H9 (cell line): ENCODE data around the gene ANKRD22. TPM values are rescaled to one million over a fixed set of nuclear protein-coding genes. Genes with fewer than 3 reads are reported as not detected.

Experiments
- DNase-seq: peaks from one replicate; pipeline ENCODE4 v3.0.0-alpha.2; 2017
- H2AFZ ChIP-seq: one replicate; pipeline ENCODE4 v1.6.1; 2013; ENCODE audit warnings: mild to moderate bottlenecking, low read length, control low read depth, moderate library complexity
- H2AK5ac ChIP-seq: 2 replicates; pipeline ENCODE4 v1.6.1; 2013; ENCODE audit warnings: low read length, control low read depth, mixed read lengths; ENCODE audit not compliant: insufficient read length
- H2BK120ac ChIP-seq: one replicate; pipeline ENCODE4 v1.6.1; 2013; ENCODE audit warnings: low read depth, mild to moderate bottlenecking, low read length, control low read depth, inconsistent platforms; ENCODE audit not compliant: poor library complexity, severe bottlenecking
- H2BK12ac ChIP-seq: 2 replicates; pipeline ENCODE4 v1.6.1; 2013; ENCODE audit warnings: low read length, control low read depth, mixed read lengths, low read depth; ENCODE audit not compliant: insufficient read length
- H2BK15ac ChIP-seq: 2 replicates; pipeline ENCODE4 v1.6.1; 2013; ENCODE audit warnings: low read depth, low read length, control low read depth
- H2BK20ac ChIP-seq: one replicate; pipeline ENCODE4 v1.6.1; 2013; ENCODE audit warnings: low read depth, mild to moderate bottlenecking, low read length, control low read depth, inconsistent platforms; ENCODE audit not compliant: poor library complexity, severe bottlenecking
- H2BK5ac ChIP-seq: 2 replicates; pipeline ENCODE4 v1.6.1; 2013; ENCODE audit warnings: low read length, control low read depth, mixed read lengths; ENCODE audit not compliant: insufficient read length
- H3K14ac ChIP-seq: 2 replicates; pipeline ENCODE4 v1.6.1; 2013; ENCODE audit warnings: low read length, control low read depth; ENCODE audit not compliant: insufficient read depth
- H3K18ac ChIP-seq: 2 replicates; pipeline ENCODE4 v1.6.1; 2013; ENCODE audit warnings: low read depth, mild to moderate bottlenecking, mixed read lengths, low read length, control low read depth; ENCODE audit not compliant: insufficient read length
- H3K23ac ChIP-seq: 2 replicates; pipeline ENCODE4 v1.6.1; 2013; ENCODE audit warnings: low read length, control low read depth, mixed read lengths, low read depth; ENCODE audit not compliant: insufficient read length
- H3K23me2 ChIP-seq: 2 replicates; pipeline ENCODE4 v1.6.1; 2013; ENCODE audit warnings: low read depth, mild to moderate bottlenecking, mixed read lengths, low read length, control low read depth; ENCODE audit not compliant: insufficient read length, poor library complexity, severe bottlenecking
- H3K27ac ChIP-seq: 2 replicates; pipeline ENCODE4 v1.5.1; 2013; ENCODE audit warnings: low read length, control low read depth, mixed read lengths, low read depth; ENCODE audit not compliant: insufficient read length
- H3K27me3 ChIP-seq: 2 replicates; pipeline ENCODE4 v1.6.1; 2013; ENCODE audit warnings: low read length, control low read depth, inconsistent platforms; ENCODE audit not compliant: insufficient read depth
- H3K4ac ChIP-seq: 2 replicates; pipeline ENCODE4 v1.6.1; 2013; ENCODE audit warnings: low read depth, mild to moderate bottlenecking, control low read depth, inconsistent platforms, low read length, moderate library complexity
- H3K4me1 ChIP-seq: 2 replicates; pipeline ENCODE4 v1.6.1; 2013; ENCODE audit warnings: low read length, control low read depth, inconsistent platforms; ENCODE audit not compliant: insufficient read depth
- H3K4me2 ChIP-seq: 2 replicates; pipeline ENCODE4 v1.6.1; 2013; ENCODE audit warnings: low read length, control low read depth, mixed read lengths; ENCODE audit not compliant: insufficient read length, insufficient read depth
- H3K56ac ChIP-seq: 2 replicates; pipeline ENCODE4 v1.6.1; 2013; ENCODE audit warnings: low read depth, mild to moderate bottlenecking, mixed read lengths, low read length, control low read depth; ENCODE audit not compliant: insufficient read length
- H3K79me1 ChIP-seq: 2 replicates; pipeline ENCODE4 v1.6.1; 2013; ENCODE audit warnings: low read depth, mild to moderate bottlenecking, moderate library complexity, low read length, control low read depth, inconsistent platforms; ENCODE audit not compliant: insufficient read depth, poor library complexity, severe bottlenecking
- H3K79me2 ChIP-seq: 2 replicates; pipeline ENCODE4 v1.6.1; 2013; ENCODE audit warnings: low read length, control low read depth, inconsistent platforms; ENCODE audit not compliant: insufficient read depth
- H3K9ac ChIP-seq: 2 replicates; pipeline ENCODE4 v1.6.1; 2013; ENCODE audit warnings: low read length, control low read depth, mixed read lengths; ENCODE audit not compliant: insufficient read length; ENCODE audit errors: extremely low read depth
- H3K9me3 ChIP-seq: one replicate; pipeline ENCODE4 v1.6.1; 2013; ENCODE audit warnings: low read depth, low read length, inconsistent platforms; ENCODE audit not compliant: control insufficient read depth
- H3T11ph ChIP-seq: one replicate; pipeline ENCODE4 v1.6.1; 2013; ENCODE audit warnings: mild to moderate bottlenecking, low read length, control low read depth, inconsistent platforms
- H4K20me1 ChIP-seq: one replicate; pipeline ENCODE4 v1.6.1; 2013; ENCODE audit not compliant: control insufficient read depth, insufficient read length, insufficient read depth
- H4K5ac ChIP-seq: 2 replicates; pipeline ENCODE4 v1.6.1; 2013; ENCODE audit warnings: low read depth, mild to moderate bottlenecking, mixed read lengths, low read length, control low read depth; ENCODE audit not compliant: insufficient read length
- H4K8ac ChIP-seq: replicated peaks from 2 replicates; pipeline ENCODE4 v1.6.1; 2013; ENCODE audit warnings: low read length, control low read depth, mixed read lengths, low read depth; ENCODE audit not compliant: insufficient read length
- H4K91ac ChIP-seq: 2 replicates; pipeline ENCODE4 v1.6.1; 2013; ENCODE audit warnings: low read depth, mild to moderate bottlenecking, moderate library complexity, mixed read lengths, low read length, control low read depth; ENCODE audit not compliant: insufficient read length
- H3K27ac Mint-ChIP-seq, 3 experiments: 2 replicates in 2 of 3; 3 replicates in 1 of 3; pipeline ENCODE4 v1.8.0; 2020 to 2021; ENCODE audit warnings: mixed read lengths in 3 of 3, mild to moderate bottlenecking in 1 of 3, moderate library complexity in 1 of 3
- H3K27me3 Mint-ChIP-seq: 2 replicates; pipeline ENCODE4 v1.8.0; 2021; ENCODE audit warnings: low read depth, mild to moderate bottlenecking, moderate library complexity, mixed read lengths
- H3K36me3 Mint-ChIP-seq, 3 experiments: 2 replicates in 2 of 3; 3 replicates in 1 of 3; pipeline ENCODE4 v1.8.0; 2020 to 2021; ENCODE audit warnings: low read depth in 3 of 3, mixed read lengths in 3 of 3; ENCODE audit not compliant: insufficient read depth in 1 of 3
- H3K4me1 Mint-ChIP-seq, 2 experiments: 2 replicates each; pipeline ENCODE4 v1.8.0; 2020; ENCODE audit warnings: mixed read lengths in 2 of 2
- H3K4me3 Mint-ChIP-seq, 2 experiments: 2 replicates in 1 of 2; 3 replicates in 1 of 2; pipeline ENCODE4 v1.8.0; 2020 to 2021; ENCODE audit warnings: mild to moderate bottlenecking in 2 of 2, mixed read lengths in 2 of 2, moderate library complexity in 1 of 2
- H3K9me3 Mint-ChIP-seq, 2 experiments: 2 replicates in 1 of 2; 3 replicates in 1 of 2; pipeline ENCODE4 v1.8.0; 2020; ENCODE audit warnings: mild to moderate bottlenecking in 2 of 2, mixed read lengths in 2 of 2, moderate library complexity in 1 of 2
- CTCF ChIP-seq: fragments of 200-600 bp; sonication (generic); conservative IDR thresholded peaks from 3 replicates; pipeline ENCODE4 v1.8.0; 2021; ENCODE audit warnings: antibody characterized with exemption, mild to moderate bottlenecking
- WGBS: extraction: QIAGEN DNeasy Blood & Tissue Kit; methylation state at CpG from one replicate; pipeline ENCODE4 v1.1.7; 2013; ENCODE audit warnings: missing lambda C conversion rate, low lambda C conversion rate, mixed read lengths; ENCODE audit not compliant: insufficient read length; ENCODE audit errors: extremely low coverage; 5-methylcytosine and 5-hydroxymethylcytosine counted together
- total RNA-seq: library from RNA; stranded (reverse); gene quantifications from 2 replicates; pipeline ENCODE4 v1.2.1, GENCODE V29; 2021

The ANKRD22 gene
- total RNA-seq, 1 experiment from 2014 or later, result not detected

- no peak for TF ChIP-seq CTCF
- Histone ChIP-seq H3T11ph (no peak overlapping the region), H2AFZ (no peak overlapping the region), H3K23me2 (no peaks in the 10 kb centered on the region), H3K27ac (no peak overlapping the region), H3K4ac (no peak overlapping the region), H4K8ac (no peak overlapping the region), H3K79me2 (no peaks in the 10 kb centered on the region), H2BK12ac (no peak overlapping the region), H3K4me1 (no peaks in the 10 kb centered on the region), H3K14ac (no peak overlapping the region), H2AK5ac (no peak overlapping the region), H4K91ac (no peak overlapping the region), H3K56ac (no peak overlapping the region), H3K4me2 (no peak overlapping the region), H2BK5ac (no peak overlapping the region), H4K20me1 (no peaks in the 10 kb centered on the region), H2BK20ac (no peak overlapping the region), H4K5ac (no peak overlapping the region), H3K79me1 (no peaks in the 10 kb centered on the region), H3K9ac (no peak overlapping the region), H3K27me3 (no peaks in the 10 kb centered on the region), H2BK15ac (no peak overlapping the region), H3K23ac (no peak overlapping the region), H2BK120ac (no peak overlapping the region), H3K9me3 (no peaks in the 10 kb centered on the region), H3K18ac (no peak overlapping the region)
- Mint-ChIP-seq H3K9me3 (no peaks in the 10 kb centered on the region), H3K27ac (no peak overlapping the region), H3K36me3 (no peaks in the 10 kb centered on the region), H3K27me3 (no peaks in the 10 kb centered on the region), H3K4me3 (no peak overlapping the region), H3K4me1 (peaks cover 3 to 4% of the 10 kb centered on the region in 2 experiments; a peak in 3 of 4 replicates)
- no peak for DNase-seq
- no CpG with 5 or more reads among the region's 2 CpGs for WGBS
Measured at GRCh38 chr10:88793712-88794299, 57.8 kb downstream of the ANKRD22 start.
